Panc1 (cell line): ENCODE results near the gene MAFG. TPM values are rescaled to one million over a fixed set of nuclear protein-coding genes. Genes with fewer than 3 reads are reported as not detected.

Experiments used
- ATAC-seq: fragments of 200-7000 bp; cut with Tn5 transposase; 2 replicates; pipeline ENCODE4 v1.9.1; 2020; ENCODE audit warnings: mild to moderate bottlenecking, moderate library complexity
- BruUV-seq: library from RNA; stranded (reverse); fragments of 400-500 nt; replicated peaks from 2 replicates; lab custom pipeline; 2021; lab: Mats Ljungman, UMichigan
- CTCF ChIA-PET: fragments of 300-600 bp; sonication (Branson Sonifier 250); formaldehyde crosslinking; loops from one replicate; lab custom pipeline; 2022; ENCODE audit warnings: antibody characterized with exemption; lab: Charles Lee
- POLR2A ChIA-PET: fragments of 300-600 bp; sonication (Branson Sonifier 250); formaldehyde crosslinking; loops from one replicate; lab custom pipeline; 2022; ENCODE audit warnings: antibody characterized with exemption; lab: Charles Lee
- DNase-seq: peaks from one replicate; pipeline ENCODE4 v3.0.0-alpha.2; 2010; ENCODE audit warnings: low read depth, low spot score
- H3K27ac ChIP-seq: 2 replicates; pipeline ENCODE4 v1.5.1; 2011; ENCODE audit warnings: mild to moderate bottlenecking, low read length, inconsistent platforms
- H3K27me3 ChIP-seq: fragments of 200-500 bp; sonication (Bioruptor generic); 2 replicates; pipeline ENCODE4 v1.6.0; 2014; ENCODE audit warnings: low read length, inconsistent platforms; ENCODE audit not compliant: control insufficient read depth, insufficient read depth
- H3K36me3 ChIP-seq: fragments of 200-500 bp; sonication (Bioruptor generic); 2 replicates; pipeline ENCODE4 v1.5.1; 2014; ENCODE audit warnings: inconsistent platforms, mild to moderate bottlenecking, low read length, moderate library complexity; ENCODE audit not compliant: control insufficient read depth, insufficient read depth
- H3K4me1 ChIP-seq: 2 replicates; pipeline ENCODE4 v1.5.1; 2011; ENCODE audit warnings: inconsistent platforms, mild to moderate bottlenecking, low read length, moderate library complexity; ENCODE audit not compliant: control insufficient read depth, insufficient read depth
- H3K4me3 ChIP-seq, 2 experiments: 2 replicates each; pipeline ENCODE4 v1.5.1; 2011 to 2012; ENCODE audit warnings: low read depth in 2 of 2, low read length in 2 of 2, mild to moderate bottlenecking in 2 of 2, inconsistent platforms in 1 of 2, moderate library complexity in 1 of 2
- H3K9me3 ChIP-seq: fragments of 200-500 bp; sonication (Bioruptor generic); 2 replicates; pipeline ENCODE4 v1.5.1; 2014; ENCODE audit warnings: low read depth, mild to moderate bottlenecking, inconsistent platforms, low read length, moderate library complexity; ENCODE audit not compliant: control insufficient read depth, insufficient read depth
- POLR2AphosphoS5 ChIP-seq: IDR thresholded peaks from 2 replicates; pipeline ENCODE4 v1.6.1; 2012; ENCODE audit warnings: mild to moderate bottlenecking, low read depth, low read length, moderate library complexity
- REST ChIP-seq, 2 experiments: IDR thresholded peaks; 2 replicates each; pipeline ENCODE4 v1.6.1; 2011 to 2012; ENCODE audit warnings: low read depth in 2 of 2, control low read depth in 1 of 2, low read length in 1 of 2, mild to moderate bottlenecking in 1 of 2, moderate library complexity in 1 of 2; ENCODE audit not compliant: insufficient read depth in 1 of 2
- SIN3A ChIP-seq: IDR thresholded peaks from 2 replicates; pipeline ENCODE4 v1.6.1; 2012; ENCODE audit warnings: low read depth, mild to moderate bottlenecking, low read length, moderate library complexity, borderline replicate concordance; ENCODE audit not compliant: insufficient read depth
- TCF7L2 ChIP-seq: IDR thresholded peaks from 2 replicates; pipeline ENCODE4 v1.6.1; 2011; ENCODE audit warnings: mild to moderate bottlenecking, low read depth, low read length, inconsistent platforms
- in situ Hi-C: cut with HindIII; loops from 2 replicates; pipeline ENCODE4 v1.10.0; 2016; ENCODE audit warnings: low sequenced_read_pairs, low pct_unique_long_range_greater_than_20kb
- intact Hi-C: fragments of 100-400 bp; cut with micrococcal nuclease; formaldehyde crosslinking; loops from one replicate; pipeline ENCODE4 v1.10.0; 2022; ENCODE audit not compliant: unreplicated experiment
- total RNA-seq: library from RNA; stranded (reverse); gene quantifications from one replicate; pipeline ENCODE4 v1.2.1, GENCODE V29; 2021; ENCODE audit not compliant: unreplicated experiment
- TF ChIP-seq, protein P1 (sequence below): fragments of 450-650 bp; IDR thresholded peaks from 2 replicates; pipeline ENCODE4 v1.5.1; 2017; ENCODE audit warnings: mild to moderate bottlenecking

Gene MAFG
- total RNA-seq, 1 experiment from 2014 or later: 57.0 TPM

DNA sequence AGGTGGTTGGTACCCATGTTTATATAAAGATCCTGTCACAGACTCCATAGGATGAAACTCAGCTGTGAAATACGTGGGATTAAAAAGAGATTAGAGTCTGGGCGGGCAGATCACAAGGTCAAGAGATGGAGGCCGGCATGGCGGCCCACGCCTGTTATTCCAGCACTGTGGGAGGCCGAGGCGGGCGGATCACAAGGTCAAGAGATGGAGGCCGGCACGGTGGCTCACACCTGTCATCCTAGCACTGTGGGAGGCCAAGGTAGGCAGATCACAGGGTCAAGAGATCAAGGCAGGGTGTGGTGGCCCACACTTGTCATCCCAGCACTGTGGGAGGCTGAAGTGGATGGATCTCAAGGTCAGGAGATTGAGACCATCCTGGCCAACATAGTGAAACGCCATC is 32.1 kb downstream of the MAFG start:
- POLR2A ChIA-PET: interaction anchor here (0.6 kb wide), 1 partner anchor 29 kb away, joined by 4 read pairs; no protein-coding TSS in a partner anchor

GRCh38 chr17:81891303-81891552 is 36.3 kb downstream of the MAFG start:
- CTCF ChIA-PET: no interaction called here
- H3K4me1 ChIP-seq: peaks cover 9% of the 10 kb centered on the region
- no peaks in the 10 kb centered on the region for H3K27me3 ChIP-seq
- in situ Hi-C loops (no loop called here), intact Hi-C loops (no loop called here)
- H3K4me3 ChIP-seq: peak overlapping the region; percentile 85 to 95
- POLR2A ChIA-PET: no interaction called here
- ATAC-seq (peak; percentile 14), DNase-seq (no peak)
- BruUV-seq: no TSS peak
- peaks cover 33% of the 10 kb centered on the region for H3K36me3 ChIP-seq
- TF ChIP-seq, protein P1, sequence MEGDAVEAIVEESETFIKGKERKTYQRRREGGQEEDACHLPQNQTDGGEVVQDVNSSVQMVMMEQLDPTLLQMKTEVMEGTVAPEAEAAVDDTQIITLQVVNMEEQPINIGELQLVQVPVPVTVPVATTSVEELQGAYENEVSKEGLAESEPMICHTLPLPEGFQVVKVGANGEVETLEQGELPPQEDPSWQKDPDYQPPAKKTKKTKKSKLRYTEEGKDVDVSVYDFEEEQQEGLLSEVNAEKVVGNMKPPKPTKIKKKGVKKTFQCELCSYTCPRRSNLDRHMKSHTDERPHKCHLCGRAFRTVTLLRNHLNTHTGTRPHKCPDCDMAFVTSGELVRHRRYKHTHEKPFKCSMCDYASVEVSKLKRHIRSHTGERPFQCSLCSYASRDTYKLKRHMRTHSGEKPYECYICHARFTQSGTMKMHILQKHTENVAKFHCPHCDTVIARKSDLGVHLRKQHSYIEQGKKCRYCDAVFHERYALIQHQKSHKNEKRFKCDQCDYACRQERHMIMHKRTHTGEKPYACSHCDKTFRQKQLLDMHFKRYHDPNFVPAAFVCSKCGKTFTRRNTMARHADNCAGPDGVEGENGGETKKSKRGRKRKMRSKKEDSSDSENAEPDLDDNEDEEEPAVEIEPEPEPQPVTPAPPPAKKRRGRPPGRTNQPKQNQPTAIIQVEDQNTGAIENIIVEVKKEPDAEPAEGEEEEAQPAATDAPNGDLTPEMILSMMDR: no peak
- TF ChIP-seq SIN3A: no peak
- TF ChIP-seq REST (IDR thresholded peaks at IDR 0.05; ENCODE audit: insufficient read depth in 1 of 2, low read depth in 2 of 2, low read length in 1 of 2): no peak
- TF ChIP-seq POLR2AphosphoS5: no peak
- no peak for TF ChIP-seq TCF7L2
- H3K27ac ChIP-seq: no peak overlapping the region
- H3K9me3 ChIP-seq: no peaks in the 10 kb centered on the region

More for the DNA sequence above, 32.1 kb downstream of the MAFG start:
- CTCF ChIA-PET: no interaction called here
- TF ChIP-seq SIN3A (no peak), REST (IDR thresholded peaks at IDR 0.05; ENCODE audit: insufficient read depth in 1 of 2, low read depth in 2 of 2, low read length in 1 of 2) (no peak), TCF7L2 (no peak), POLR2AphosphoS5 (no peak)
- TF ChIP-seq, protein P1: no peak
- DNase-seq (no peak), ATAC-seq (no peak)
- no peaks in the 10 kb centered on the region for H3K27me3 ChIP-seq
- H3K36me3 ChIP-seq: peaks cover 4% of the 10 kb centered on the region; the same call in 1 of the 2 replicates
- H3K4me3 ChIP-seq: no peak overlapping the region
- no peak overlapping the region for H3K27ac ChIP-seq
- peaks cover 21% of the 10 kb centered on the region for H3K4me1 ChIP-seq
- intact Hi-C loops (no loop called here), in situ Hi-C loops (no loop called here)
- H3K9me3 ChIP-seq: no peaks in the 10 kb centered on the region
- no TSS peak for BruUV-seq
